ENCODE data around the gene SYNGR3. TPM values are rescaled to one million over a fixed set of nuclear protein-coding genes. Genes with fewer than 3 reads are reported as not detected.

Gene SYNGR3
- total and polyA plus RNA-seq, 2 of the 13 experiments (the other 11 are each of a cell fraction or from before 2014, with no cell fraction given) = 0.97 to 5.7 TPM

- TF ChIP-seq ZNF770 (CRISPR knock-in tag; IDR thresholded peaks at IDR 0.05) = no peak; the same call in 1 of the 2 replicates
- peak; percentile 63; the same call in 1 of the 2 replicates for TF ChIP-seq SIN3B (IDR thresholded peaks at IDR 0.05; ENCODE audit: low read length)
- no peak for TF ChIP-seq ZNF569 (CRISPR knock-in tag; IDR thresholded peaks at IDR 0.05; ENCODE audit: borderline replicate concordance)
- 0 out of 2 replicates have a peak, but pooled peaks have one; percentile 41 for TF ChIP-seq SNAPC2 (CRISPR knock-in tag; IDR thresholded peaks at IDR 0.05)
- no peak for TF ChIP-seq STAG1 (CRISPR knock-in tag; IDR thresholded peaks at IDR 0.05)
- TF ChIP-seq NFIB (CRISPR knock-in tag; IDR thresholded peaks at IDR 0.05; ENCODE audit: borderline replicate concordance) = no peak
- no peak for TF ChIP-seq ZBTB25 (CRISPR knock-in tag; IDR thresholded peaks at IDR 0.05)
- no peak for TF ChIP-seq MBD4 (IDR thresholded peaks at IDR 0.05; ENCODE audit: borderline replicate concordance, low read length)
- TF ChIP-seq KAT8 (CRISPR knock-in tag; IDR thresholded peaks at IDR 0.05) = peak; percentile 88
- TF ChIP-seq ZGPAT (CRISPR knock-in tag; IDR thresholded peaks at IDR 0.05) = peak; percentile 88
- TF ChIP-seq ZNF570 (CRISPR knock-in tag; IDR thresholded peaks at IDR 0.05; ENCODE audit: borderline replicate concordance) = no peak
- no peak for TF ChIP-seq ZNF597 (CRISPR knock-in tag; IDR thresholded peaks at IDR 0.05)
- no peak for TF ChIP-seq CBFB (CRISPR knock-in tag; IDR thresholded peaks at IDR 0.05)
- TF ChIP-seq HMGXB4 (CRISPR knock-in tag; IDR thresholded peaks at IDR 0.05; ENCODE audit: borderline replicate concordance in 1 of 2, low read depth in 1 of 2) = peak; percentile 51 to 75; a peak in 3 of 4 replicates
- TF ChIP-seq TBX2 (CRISPR knock-in tag; IDR thresholded peaks at IDR 0.05; ENCODE audit: borderline replicate concordance) = peak; percentile 45; the same call in 1 of the 2 replicates
- TF ChIP-seq ZNF468 (CRISPR knock-in tag; IDR thresholded peaks at IDR 0.05) = 0 out of 2 replicates have a peak, but pooled peaks have one; percentile 35
- no peak for TF ChIP-seq PLRG1 (conservative IDR thresholded peaks at IDR 0.05)
- peak; percentile 58; the same call in 1 of the 2 replicates for TF ChIP-seq ZFP37 (CRISPR knock-in tag; IDR thresholded peaks at IDR 0.05; ENCODE audit: borderline replicate concordance)
- TF ChIP-seq PAX8 (CRISPR knock-in tag; IDR thresholded peaks at IDR 0.05; ENCODE audit: borderline replicate concordance) = no peak
- no peak for TF ChIP-seq GPN1 (CRISPR knock-in tag; IDR thresholded peaks at IDR 0.05; ENCODE audit: borderline replicate concordance)
- TF ChIP-seq ZSCAN29 (CRISPR knock-in tag; conservative IDR thresholded peaks at IDR 0.05) = no peak
- no peak for TF ChIP-seq FOXM1 (CRISPR knock-in tag; IDR thresholded peaks at IDR 0.05)
Observed at GRCh38 chr16:1964506-1965395, 25.0 kb upstream of the SYNGR3 start, which contains the start of gene RPS2 (continued).

All from HepG2 (cell line).